Amniotic epithelial cell (primary cell): ENCODE data around the gene LMNB1.
"Not testable (repeated sequence)": the region's sequence is repeated elsewhere in the genome, so short reads cannot be mapped to it uniquely, and the experiment has no call there.

Experiments used
- DNase-seq: peaks from one replicate; pipeline ENCODE4 v3.0.0-alpha.2; 2010; ENCODE audit warnings: low read depth

Gene LMNB1, protein sequence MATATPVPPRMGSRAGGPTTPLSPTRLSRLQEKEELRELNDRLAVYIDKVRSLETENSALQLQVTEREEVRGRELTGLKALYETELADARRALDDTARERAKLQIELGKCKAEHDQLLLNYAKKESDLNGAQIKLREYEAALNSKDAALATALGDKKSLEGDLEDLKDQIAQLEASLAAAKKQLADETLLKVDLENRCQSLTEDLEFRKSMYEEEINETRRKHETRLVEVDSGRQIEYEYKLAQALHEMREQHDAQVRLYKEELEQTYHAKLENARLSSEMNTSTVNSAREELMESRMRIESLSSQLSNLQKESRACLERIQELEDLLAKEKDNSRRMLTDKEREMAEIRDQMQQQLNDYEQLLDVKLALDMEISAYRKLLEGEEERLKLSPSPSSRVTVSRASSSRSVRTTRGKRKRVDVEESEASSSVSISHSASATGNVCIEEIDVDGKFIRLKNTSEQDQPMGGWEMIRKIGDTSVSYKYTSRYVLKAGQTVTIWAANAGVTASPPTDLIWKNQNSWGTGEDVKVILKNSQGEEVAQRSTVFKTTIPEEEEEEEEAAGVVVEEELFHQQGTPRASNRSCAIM

DNA sequence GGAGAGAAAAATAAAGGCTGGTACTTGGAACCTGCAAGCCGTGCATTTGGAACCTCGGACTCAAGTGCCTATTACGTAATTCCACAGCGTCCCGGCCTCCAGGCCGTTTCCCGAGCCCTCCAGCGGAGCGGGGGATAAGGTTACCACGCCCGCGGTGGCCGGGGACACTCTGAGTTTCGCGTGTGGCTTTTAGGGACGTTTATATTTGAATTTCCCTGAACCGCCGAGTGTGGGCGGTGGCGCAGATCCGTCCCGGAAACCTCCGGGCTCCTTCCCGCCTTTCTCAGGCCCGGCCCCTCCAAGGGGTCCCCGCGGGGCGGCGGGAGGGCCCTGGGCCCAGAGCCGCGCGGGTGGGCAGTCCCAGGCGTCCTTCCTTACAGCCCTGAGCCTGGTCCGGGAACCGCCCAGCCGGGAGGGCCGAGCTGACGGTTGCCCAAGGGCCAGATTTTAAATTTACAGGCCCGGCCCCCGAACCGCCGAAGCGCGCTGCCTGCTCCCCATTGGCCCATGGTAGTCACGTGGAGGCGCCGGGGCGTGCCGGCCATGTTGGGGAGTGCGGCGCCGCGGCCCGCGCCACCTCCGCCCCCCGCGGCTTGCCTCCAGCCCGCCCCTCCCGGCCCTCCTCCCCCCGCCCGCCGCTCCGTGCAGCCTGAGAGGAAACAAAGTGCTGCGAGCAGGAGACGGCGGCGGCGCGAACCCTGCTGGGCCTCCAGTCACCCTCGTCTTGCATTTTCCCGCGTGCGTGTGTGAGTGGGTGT lies at the start of gene LMNB1:
Gene LMNB1 (plus strand): TSS at position 638 of the 758 bp plus-strand sequence. CDS start 373 bp downstream, outside the sequence.
- peak; percentile 86 for DNase-seq

DNA sequence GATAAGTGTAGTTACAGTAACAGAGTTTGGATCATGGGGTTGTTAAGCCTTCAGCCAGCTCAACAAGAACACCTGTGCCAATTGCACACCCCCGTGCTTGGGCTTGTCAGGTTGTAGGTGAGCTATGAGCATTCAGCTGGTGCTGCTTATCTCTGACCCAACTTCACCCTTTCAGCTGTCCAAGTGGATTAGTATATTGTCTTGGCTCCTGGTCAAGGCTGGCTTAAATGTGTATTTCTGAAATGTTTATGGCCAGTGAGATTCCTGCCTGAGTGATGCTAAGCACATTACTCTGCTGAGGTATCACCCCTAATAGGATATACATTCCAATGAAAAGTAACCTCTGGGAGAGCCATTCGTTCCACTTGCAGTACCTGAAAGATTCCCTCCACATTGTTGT lies 44.2 kb upstream of the LMNB1 start:
- DNase-seq = peak; percentile 40

DNA sequence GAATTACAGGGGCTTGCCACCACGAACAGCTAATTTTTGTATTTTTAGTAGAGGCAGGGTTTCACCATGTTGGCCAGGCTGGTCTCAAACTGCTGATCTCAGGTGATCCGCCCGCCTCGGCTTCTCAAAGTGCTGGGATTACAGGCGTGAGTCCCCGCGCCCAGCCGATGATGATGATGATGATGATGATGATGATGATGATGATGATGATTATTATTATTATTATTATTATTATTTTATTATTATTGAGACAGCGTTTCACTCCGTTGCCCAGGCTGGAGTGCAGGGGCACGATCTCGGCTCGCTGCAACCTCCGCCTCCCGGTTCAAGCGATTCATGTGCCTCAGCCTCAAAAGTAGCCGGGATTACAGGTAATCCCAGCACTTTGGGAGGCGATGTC lies 42.4 kb upstream of the LMNB1 start:
- DNase-seq = not testable (repeated sequence)

DNA sequence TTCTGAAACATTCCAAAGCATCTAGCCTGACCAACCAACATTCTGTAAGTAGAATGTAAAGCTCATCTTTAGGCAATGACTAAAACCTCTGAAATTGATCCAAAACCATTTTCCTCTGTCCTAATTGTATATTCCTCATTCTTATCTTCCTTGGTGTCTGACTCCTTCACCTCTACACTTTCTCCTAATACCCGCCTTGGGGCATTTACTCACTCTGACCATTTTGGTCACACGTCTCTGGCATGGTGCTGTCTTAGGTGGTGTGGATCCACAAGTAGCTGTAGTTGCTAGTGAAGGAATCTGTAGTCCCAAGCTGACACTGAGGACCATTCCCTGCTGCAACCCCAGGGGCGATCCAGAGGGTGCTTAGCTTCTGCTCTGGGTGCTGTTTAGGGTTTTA lies 40.8 kb upstream of the LMNB1 start:
- DNase-seq = no peak

DNA sequence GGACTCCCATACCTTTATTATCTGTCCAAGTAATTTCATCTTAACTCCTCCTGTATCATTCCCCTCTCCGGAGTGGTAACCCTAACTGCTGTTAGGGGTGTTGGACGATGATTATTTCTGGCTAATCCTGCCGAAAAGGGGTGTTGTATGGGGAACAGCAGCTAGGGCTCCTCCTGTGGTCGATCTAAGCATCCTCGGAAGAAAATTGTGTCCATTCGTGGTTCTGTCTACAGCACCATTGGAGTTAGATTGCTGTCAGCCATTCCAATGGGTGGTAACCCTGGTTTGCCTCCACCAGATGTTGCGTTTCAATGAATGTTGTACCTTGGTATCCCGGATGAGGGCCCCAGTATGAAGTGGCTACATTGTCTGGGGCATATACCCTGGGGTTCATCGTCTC lies 35.6 kb upstream of the LMNB1 start:
- DNase-seq = no peak

DNA sequence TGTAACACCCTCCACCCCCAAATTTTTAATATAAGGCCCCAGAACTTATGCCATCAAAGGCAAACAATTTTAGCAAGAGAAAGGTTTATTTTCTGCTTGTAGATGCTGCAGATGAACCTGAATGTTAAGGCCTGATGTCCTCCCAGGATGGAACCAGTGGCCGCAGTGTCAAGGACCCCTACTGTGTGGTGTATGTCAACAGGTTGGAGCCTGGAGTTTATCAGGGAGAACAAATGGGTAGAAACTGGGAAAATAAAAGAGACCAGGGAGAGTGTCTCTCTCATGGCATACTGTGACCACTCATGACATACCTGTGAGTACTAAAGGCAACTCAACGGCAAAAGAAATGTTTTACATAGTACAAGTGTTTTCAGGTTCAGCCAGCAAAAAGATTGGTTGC lies 34.5 kb upstream of the LMNB1 start:
- DNase-seq = no peak

DNA sequence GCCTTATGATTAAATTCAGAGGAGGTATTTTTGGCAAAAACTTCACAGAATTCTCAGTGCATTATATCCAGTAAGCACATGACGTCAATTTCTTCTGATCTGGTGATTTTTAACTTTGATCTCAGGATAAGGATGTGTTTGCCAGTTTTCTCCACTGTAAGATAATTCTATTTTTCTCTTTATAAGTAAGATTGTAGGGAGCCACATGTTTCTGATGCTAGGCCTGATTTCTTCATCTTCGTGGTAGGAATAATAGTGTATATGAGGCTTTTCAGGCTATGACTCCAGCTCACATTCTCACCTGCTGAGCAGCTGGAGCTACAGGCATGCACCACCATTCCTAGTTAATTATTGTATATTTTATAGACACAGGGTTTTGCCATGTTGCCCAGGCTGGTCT lies 32.1 kb upstream of the LMNB1 start:
- DNase-seq = no peak

DNA sequence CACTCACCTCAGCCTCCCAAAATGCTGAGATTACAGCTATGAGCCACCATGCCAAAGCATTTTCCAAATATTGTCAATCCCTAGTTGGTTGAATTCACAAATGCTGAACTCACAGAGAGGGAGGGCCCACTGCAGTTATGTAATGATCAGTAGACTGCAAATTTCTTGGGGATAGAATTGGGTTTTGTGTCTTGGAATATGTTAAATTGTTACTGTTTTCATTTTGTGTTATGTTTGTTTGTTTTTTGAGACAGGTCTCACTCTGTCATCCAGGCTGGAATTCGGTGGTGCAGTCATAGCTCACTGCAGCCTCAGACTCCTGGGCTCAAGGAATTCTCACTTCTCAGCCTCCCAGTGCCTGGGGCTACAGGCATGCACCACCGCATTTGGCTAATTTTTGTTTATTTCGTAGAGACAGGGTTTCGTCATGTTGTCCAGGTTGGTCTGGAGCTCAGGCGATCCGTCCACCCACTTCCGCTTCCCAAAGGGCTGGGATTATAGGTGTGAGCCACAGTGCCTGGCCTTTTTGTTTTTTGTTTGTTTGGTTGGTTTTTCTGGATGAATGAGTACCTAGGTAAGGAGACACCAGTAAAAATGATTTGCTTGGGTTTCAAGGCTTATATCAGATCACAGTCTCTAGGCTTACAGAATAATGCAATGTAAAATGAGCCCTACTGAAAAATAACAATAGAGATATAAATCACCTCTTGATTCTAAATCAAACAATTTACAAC lies 31.5 kb upstream of the LMNB1 start:
- no peak for DNase-seq

DNA sequence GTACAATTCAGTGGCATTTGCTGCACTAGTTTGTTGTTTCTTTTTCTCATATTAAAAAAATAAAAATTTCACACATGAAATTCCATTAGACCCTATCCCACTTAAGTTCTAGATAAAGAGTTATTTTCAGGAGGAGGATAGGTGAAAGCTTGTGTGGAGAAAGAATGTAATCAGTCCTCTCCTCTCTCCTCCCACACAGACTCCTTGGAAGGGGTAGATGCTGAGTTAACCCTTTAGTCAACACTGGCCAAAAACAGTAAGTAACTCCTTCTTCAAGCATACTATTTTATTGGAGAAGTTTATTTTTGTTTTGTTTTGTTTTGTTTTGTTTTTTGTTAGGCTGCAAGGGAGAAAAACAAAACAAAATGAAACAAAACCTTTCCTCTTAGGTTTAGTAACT lies 30.6 kb upstream of the LMNB1 start:
- peak; percentile 26 for DNase-seq

DNA sequence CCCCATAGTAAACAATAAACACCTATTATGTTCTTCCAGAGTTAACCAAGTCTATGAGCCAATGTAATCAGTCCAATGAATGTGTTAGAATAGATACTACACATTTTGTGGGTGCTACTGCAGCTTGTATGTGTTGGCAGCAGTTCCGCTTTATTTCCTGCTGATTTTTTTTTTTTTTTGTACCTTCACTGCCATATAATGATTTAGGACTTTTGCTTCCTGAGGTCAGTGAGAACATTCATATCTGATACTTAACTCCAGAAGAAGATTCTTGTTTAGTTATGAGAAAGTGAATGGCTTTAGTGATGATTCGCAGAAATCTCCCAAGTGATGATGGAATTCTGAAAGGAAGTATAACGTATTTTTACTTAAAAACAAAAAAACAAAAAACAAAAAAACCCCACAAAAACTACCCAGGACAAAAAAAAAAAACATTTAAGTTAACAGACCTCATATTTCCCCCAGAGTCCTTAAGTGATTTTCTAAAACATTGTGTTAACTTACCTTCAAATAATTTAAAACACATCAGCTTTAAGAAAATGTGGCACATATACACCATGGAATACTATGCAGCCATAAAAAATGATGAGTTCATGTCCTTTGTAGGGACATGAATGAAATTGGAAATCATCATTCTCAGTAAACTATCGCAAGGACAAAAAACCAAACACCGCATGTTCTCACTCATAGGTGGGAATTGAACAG lies 24.7 kb upstream of the LMNB1 start:
- no peak for DNase-seq

DNA sequence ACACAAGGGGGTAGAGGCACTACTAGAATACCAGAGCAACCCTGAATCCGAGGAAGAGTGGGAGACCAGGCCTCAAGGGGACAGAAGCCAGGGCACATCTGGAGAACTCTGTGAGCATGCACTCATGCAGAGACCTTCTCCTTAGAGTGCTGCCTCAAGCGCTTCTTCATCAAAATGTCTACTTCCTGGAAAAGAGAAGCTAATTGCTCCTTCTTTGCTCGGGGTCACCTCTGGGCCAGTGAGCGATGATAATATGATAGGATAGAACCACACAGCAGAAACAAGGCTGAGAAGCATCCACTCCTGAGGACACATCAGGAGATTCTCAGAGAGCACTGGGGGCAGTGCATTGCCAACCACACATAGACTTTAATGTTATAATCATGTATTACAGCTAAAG lies 23.7 kb upstream of the LMNB1 start:
- no peak for DNase-seq

DNA sequence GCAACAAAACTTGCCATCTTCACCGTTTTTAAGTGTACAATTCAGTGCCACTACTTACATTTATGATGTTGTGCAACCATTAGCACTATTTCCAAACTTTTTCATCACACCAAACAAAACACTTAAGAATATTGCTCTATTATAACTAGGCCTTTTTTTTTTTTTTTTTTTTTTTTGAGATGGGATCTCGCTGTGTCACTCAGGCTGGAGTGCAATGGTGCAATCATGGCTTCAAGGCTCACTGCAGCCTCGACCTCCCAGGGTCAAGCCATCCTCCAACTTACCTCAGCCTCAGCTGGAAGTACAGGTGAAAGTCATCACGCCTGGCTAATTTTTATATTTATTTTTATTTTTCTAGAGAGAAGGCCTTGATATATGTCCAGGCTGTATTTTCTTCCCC lies 22.3 kb upstream of the LMNB1 start:
- DNase-seq = no peak

DNA sequence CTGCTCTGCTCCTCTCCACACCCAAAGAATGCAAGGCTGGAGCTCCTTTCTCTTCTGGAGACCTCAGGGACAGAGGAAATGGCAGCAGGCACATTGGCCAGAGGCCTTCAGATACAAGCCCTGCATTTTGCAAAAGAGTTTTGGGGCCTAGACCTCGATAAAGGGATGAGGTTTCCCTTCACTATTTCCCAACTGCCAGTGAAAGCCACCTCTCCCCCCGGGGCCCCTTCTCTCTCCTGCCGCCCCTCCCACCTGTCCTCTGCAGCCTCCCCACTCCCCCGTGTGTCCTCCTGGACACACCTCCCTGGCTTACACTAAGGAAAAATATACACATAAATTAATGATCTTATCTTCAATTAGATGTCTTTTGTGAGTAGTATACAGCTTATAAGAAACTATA lies 21.3 kb upstream of the LMNB1 start:
- no peak for DNase-seq

DNA sequence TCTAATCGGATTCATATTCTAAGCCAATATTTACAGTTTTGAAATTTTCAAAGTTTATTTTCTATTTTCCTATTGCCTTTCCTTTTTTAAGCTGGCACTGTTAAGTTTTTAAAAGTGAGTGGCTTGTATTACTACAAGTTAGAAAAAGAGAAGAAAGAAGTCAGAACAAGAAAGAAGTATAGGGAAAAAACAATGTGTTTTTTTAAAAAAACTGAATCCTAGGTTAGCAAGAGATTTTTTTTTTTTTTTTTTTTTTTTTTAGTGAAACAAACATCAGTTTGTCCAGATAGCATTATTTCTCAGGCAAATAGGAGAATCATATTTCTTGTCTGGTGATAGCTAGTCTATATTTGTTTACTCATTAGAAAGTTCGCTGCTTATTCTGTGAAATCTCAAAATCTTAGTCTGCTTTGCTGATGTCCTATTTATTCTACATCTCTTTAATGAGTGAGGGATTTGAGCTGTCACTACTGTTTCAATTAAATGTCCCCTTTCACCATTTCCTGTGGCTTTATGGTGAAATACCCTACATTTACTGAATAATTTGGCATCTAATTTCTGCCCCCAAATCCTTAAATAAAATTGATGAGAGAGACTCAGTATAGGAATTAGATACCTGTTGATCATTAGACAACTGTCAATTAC lies 19.1 kb upstream of the LMNB1 start:
- no peak for DNase-seq

DNA sequence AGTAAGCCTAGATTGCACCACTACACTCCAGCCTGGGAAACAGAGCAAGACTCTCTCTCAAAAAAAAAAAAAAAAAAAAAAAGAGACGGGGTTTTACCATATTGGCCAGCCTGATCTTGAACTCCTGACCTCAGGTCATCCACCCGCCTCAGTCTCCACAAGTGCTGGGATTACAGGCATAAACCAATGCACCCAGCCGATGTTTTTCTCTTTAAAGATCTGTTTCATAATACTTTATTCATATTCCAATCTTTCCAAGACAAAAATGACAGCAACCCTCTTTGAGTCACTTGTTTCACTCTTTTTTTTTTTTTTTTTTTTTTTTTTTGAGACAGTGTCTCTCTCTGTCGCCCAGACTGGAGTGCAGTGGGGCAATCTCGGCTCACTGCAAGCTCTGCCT lies 13.6 kb upstream of the LMNB1 start:
- no peak for DNase-seq

DNA sequence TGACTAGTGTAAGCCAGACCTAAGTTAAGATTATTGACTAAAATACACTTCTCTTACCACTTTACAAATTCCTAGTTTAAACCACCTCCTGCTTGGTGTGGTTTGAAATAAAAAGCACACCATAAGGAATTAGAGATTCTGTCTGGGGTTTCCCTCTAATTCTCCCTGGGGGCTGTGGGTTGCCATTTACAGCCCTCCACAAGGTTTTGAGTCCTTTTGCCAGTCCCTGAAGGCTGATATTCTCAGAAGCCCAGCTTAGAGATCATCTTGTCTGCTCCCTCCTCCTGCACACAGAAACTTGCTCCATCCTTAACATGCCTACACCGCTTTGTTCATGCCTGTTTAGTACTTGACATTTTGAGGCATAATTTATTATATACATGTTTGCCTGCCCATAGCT lies 7.2 kb upstream of the LMNB1 start:
- DNase-seq = no peak

DNA sequence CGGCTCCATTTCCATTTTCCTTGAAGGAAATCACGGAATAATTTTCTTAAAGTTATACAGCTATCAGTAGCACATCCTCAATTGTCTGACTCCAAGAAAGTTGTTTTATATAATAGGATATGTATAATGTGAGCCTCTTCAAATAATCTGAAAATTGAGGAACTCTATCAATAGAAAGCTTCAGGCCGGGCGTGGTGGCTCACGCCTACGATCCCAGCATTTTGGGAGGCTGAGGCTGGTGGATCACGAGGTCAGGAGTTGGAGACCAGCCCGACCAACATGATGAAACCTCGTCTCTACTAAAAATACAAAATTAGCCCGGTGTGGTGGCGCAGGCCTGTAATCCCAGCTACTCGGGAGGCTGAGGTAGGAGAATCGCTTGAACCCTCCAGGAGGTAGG lies 3.4 kb upstream of the LMNB1 start:
- not testable (repeated sequence) for DNase-seq

DNA sequence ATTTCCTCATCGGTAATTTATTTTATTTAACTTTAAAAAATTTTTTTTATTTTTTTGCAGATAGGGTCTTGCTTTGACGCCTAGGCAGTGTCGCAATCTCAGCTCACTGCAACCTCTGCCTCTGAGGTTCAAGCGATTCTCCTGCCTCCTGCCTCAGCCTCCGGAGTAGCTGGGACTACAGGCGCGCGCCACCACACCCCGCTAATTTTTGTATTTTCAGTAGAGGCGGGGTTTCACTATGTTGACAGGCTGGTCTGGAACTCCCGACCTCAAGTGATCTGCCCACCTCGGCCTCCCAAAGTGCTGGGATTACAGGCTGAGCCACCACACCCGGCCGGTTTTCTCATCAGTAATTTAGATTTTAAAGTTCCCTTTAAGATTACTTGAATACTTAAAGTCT lies 2.3 kb upstream of the LMNB1 start:
- DNase-seq = not testable (repeated sequence)

DNA sequence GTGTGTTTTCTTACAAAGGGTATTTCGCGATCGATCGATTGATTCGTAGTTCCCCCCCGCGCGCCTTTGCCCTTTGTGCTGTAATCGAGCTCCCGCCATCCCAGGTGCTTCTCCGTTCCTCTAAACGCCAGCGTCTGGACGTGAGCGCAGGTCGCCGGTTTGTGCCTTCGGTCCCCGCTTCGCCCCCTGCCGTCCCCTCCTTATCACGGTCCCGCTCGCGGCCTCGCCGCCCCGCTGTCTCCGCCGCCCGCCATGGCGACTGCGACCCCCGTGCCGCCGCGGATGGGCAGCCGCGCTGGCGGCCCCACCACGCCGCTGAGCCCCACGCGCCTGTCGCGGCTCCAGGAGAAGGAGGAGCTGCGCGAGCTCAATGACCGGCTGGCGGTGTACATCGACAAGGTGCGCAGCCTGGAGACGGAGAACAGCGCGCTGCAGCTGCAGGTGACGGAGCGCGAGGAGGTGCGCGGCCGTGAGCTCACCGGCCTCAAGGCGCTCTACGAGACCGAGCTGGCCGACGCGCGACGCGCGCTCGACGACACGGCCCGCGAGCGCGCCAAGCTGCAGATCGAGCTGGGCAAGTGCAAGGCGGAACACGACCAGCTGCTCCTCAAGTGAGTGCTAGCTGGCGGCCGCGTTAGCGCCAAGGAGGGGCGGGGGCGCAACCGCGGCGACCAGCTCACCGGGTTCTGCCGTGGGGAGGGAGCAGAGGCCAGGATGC lies 480 bp downstream of the LMNB1 start:
- DNase-seq = peak; percentile 53

DNA sequence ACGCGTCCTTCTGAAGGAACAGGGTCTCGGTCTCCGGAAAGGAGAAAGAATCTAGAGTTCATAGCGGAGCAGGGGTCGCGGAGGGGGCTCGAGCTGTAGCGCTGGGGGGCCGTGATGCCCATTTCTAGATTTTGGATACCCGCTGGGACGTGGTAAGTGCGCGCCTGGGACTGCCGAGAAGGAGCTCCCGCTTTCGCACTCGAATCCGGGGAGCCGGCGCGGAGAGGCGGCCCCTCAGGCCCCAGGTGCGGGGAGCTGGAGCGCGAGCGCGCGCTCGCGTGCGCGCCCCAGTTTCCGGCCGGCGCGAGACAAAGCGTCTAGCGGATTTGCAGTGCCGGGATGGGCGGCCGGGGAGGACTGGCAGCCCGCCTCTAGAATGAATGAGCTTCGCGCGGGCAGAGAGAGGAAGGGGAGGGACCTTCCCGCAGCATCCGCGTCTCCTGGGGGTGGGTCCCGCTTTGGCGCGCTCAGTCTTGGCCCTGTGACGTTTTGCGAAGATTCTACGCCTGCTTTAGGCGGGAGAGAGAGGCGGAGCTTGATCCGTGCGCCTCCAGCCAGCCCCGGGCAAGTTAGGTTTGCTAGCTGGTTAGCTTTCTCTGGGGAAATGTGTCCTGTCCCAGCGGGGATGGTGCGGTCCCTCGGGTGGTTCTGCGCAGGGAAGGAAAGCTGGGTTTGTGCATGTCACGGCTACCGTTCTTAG lies 1.2 kb downstream of the LMNB1 start:
- DNase-seq = peak; percentile 96
